Breast epithelium (tissue), 3 donors: Measurements from ENCODE around the gene MITF.

ENCODE experiments used
- CTCF ChIP-seq, 3 donors: fragments of 450-650 bp; IDR thresholded peaks; one replicate each; pipeline ENCODE4 v1.5.1; 2016 to 2017; ENCODE audit warnings: antibody characterized with exemption in 3 of 3, mild to moderate bottlenecking in 3 of 3, moderate library complexity in 3 of 3
- POLR2A ChIP-seq: fragments of 450-650 bp; IDR thresholded peaks from one replicate; pipeline ENCODE4 v1.6.1; 2016; ENCODE audit warnings: antibody characterized with exemption, mild to moderate bottlenecking, moderate library complexity
- POLR2AphosphoS5 ChIP-seq, 3 donors: sonication (generic); formaldehyde crosslinking; IDR thresholded peaks; one replicate each; pipeline ENCODE4 v1.6.1; 2017; ENCODE audit warnings: antibody characterized with exemption in 3 of 3

DNA sequence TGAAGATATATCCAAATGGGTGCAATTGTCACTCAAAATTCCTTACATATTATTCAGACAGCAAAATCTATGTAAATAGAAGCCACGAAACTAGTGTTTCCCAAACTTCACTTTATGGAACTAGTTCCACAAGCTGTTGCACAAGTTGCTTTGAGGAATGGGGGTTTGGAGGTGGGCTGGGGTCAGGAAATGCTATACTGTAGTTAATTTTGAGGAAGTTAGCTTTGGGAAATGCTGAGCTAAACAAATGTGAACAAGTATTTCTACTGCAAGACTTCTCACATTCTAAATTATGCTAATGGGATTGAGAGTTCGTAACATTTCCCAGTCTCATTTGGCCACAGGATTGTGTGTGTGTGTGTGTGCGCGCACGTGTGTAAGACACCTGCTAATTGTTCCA lies 231.6 kb downstream of the MITF start:
- TF ChIP-seq CTCF (IDR thresholded peaks at IDR 0.05) (no peak), POLR2AphosphoS5 (IDR thresholded peaks at IDR 0.05) (no peak), POLR2A (no peak)
